Left colon (tissue), 2 donors: ENCODE data around the gene TRAPPC4. TPM values are rescaled to one million over a fixed set of nuclear protein-coding genes. Genes with fewer than 3 reads are reported as not detected.
"Not testable (repeated sequence)": the region's sequence is repeated elsewhere in the genome, so short reads cannot be mapped to it uniquely, and the experiment has no call there.

ENCODE experiments used
- ATAC-seq: fragments of 200-7000 bp; cut with Tn5 transposase; one replicate; pipeline ENCODE4 v1.9.1; 2020; ENCODE audit warnings: mild to moderate bottlenecking, moderate library complexity
- DNase-seq, 2 donors: peaks; one replicate each; pipeline ENCODE4 v3.0.0-alpha.2; 2020
- intact Hi-C, 2 donors: fragments of 100-400 bp; cut with DNase I in 1 of 2; cut with micrococcal nuclease in 1 of 2; formaldehyde crosslinking; loops; one replicate each; pipeline versions ENCODE4 v1.11.2 to v1.14.0; 2022; cut with DNase I, micrococcal nuclease
- total RNA-seq, 2 donors: library from RNA; stranded (reverse); fragmentation: NEBNext Ultra II Directional; extraction: Animal tissue kit (Norgen Biotek cat#: 25700); gene quantifications; one replicate each; pipeline ENCODE4 v1.2.1, GENCODE V29; 2021
- donor health status: DM: no; HTN: no; CAD: no.
- donor health status: DM: yes; HTN: yes; CAD: no.

Gene TRAPPC4
- total RNA-seq, 2 donors from 2014 or later: 65.1 to 72.8 TPM

DNA sequence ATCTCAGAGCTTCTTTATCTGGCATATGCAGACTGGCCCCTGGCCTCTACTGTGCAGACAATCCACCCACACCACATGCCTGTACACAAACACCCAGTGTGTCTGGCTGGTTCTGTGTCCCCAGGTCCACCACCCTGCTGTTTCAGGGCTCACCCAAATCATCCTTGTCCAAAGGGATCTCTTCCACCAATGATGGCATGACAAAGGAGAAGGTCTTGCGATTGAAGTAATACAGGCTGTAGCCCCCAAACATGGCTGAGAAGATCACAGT is 10.4 kb downstream of the TRAPPC4 start:
- no peak for DNase-seq
- intact Hi-C loops: no loop called here
- ATAC-seq: no peak

GRCh38 chr11:119029340-119030028 is 10.9 kb downstream of the TRAPPC4 start:
- peak; percentile 75 to 84 for DNase-seq
- peak; percentile 67 for ATAC-seq
- intact Hi-C loops: no loop called here

- intact Hi-C loops: no loop called here
- DNase-seq: no peak
- ATAC-seq: no peak
Observed at GRCh38 chr11:119030029-119030328, 11.4 kb downstream of the TRAPPC4 start.

- intact Hi-C loops: no loop called here
- DNase-seq: peak; percentile 98 to 99
- peak; percentile 81 for ATAC-seq
Observed at GRCh38 chr11:119030329-119031047, 11.9 kb downstream of the TRAPPC4 start, which contains the start of gene SLC37A4. TSS of gene SLC37A4 (minus strand) at chr11:119030877.

- intact Hi-C loops: no loop called here
Observed at GRCh38 chr11:119031912-119032280, 13.3 kb downstream of the TRAPPC4 start.

GRCh38 chr11:119033421-119033820 is 14.9 kb downstream of the TRAPPC4 start:
- DNase-seq, ATAC-seq, intact Hi-C loops: not testable (repeated sequence)

More at GRCh38 chr11:119031912-119032280, 13.3 kb downstream of the TRAPPC4 start:
- no peak for DNase-seq
- ATAC-seq: no peak

- ATAC-seq (no peak), DNase-seq (no peak)
- intact Hi-C loops: no loop called here
Observed at GRCh38 chr11:119034813-119035212, 16.2 kb downstream of the TRAPPC4 start.

DNA sequence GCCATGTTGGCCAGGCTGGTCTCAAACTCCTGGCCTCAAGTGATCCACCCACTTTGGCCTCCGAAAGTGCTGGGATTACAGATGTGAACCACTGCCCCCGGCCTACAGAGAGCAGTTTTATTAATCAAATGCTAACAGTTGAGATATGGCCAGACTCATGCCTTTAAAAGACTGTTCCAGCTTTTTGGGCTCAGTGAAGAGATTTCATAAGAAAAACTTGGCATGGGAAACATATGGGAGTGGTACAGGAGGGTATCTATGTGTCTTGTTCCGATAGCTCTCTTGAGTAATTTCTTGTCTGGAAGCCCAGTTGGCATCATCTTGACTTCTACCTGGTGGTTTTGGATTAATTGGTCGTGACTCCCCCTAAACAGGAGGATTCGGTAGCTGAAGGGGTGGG is 20.3 kb downstream of the TRAPPC4 start:
- intact Hi-C loops: no loop called here
- DNase-seq (no peak), ATAC-seq (no peak)

DNA sequence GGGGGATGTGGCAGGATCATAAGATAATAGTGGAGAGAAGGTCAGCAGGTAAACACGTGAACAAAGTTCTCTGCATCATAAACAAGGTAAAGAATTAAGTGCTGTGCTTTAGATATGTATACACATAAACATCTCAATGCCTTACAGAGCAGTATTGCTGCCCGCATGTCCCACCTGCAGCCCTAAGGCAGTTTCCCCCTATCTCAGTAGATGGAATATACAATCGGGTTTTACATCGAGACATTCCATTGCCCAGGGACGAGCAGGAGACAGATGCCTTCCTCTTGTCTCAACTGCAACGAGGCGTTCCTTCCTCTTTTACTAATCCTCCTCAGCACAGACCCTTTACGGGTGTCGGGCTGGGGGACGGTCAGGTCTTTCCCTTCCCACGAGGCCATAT is 20.9 kb downstream of the TRAPPC4 start:
- ATAC-seq, intact Hi-C loops: not testable (repeated sequence)

DNA sequence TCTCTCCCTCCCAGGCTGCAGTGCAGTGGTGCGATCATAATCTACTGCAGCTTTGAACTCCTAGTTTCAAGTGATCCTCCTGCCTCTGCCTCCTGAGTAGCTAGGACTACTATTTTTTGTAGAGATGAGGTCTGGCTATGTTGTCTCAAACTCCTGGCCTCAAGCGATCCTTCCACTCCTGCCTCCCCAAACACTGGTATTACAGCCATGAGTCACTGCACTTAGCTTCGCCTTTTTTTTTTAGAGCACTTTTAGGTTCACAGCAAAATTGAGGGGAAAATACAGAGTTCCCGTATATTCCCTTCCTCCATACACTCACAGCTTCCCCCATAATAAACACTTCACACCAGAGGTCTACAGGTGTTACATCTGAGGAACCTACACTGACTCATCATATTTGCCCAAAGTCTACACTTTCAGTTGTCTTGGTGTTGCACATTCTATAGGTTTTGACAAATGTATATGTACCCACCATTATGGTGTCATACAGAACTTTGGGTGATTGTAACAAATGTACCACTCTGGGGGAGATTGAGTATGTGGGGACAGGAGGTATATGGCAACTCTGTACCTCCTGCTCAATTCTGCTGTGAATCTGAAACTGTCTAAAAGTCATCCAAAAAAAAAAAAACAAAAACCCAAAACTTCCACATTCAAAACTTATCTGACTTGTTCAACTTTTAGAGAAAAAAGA is 23.4 kb downstream of the TRAPPC4 start:
- DNase-seq (no peak), ATAC-seq (no peak)
- intact Hi-C loops: no loop called here

More for the DNA sequence above, 20.9 kb downstream of the TRAPPC4 start:
- not testable (repeated sequence) for DNase-seq

DNA sequence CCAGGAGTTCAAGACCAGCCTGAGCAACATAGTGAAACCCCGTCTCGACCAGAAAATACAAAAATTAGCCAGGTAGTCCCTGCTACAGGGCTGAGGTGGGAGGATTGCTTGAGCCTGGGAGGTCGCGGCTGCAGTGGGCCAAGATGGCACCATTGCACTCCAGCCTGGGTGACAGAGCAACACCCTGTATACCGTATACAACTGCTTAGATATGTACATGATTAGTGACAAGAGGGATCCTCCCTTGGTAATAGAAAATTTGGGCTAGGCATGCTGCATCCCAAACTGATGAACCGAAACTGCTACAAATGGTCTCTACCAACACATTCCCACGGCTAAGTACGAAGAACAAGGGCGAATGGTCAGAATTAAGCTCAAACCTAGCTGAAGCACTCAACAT is 24.4 kb downstream of the TRAPPC4 start:
- ATAC-seq (no peak), DNase-seq (no peak)
- intact Hi-C loops: no loop called here

DNA sequence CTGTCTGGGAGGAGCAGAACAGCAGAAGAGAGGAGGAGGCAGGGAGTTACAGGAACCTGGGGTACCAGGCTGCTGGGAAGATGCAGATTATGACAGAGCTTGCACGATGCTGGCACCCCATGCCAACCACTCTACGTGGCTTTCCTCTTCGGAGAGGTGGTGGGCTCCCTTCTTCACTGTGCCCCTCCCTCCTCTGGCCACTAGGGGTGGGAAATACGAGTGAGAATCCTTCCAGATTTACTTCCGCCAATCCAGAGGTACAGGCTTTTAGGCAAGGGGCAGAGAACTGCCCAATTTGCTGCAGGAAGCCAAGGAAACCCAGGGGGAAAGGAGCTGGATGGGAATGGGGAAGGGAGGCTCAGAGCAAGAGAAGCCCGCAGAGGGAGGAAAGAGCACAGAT is 26.1 kb downstream of the TRAPPC4 start:
- ATAC-seq: no peak
- intact Hi-C loops: no loop called here
- DNase-seq: no peak

GRCh38 chr11:119046489-119046888 is 27.9 kb downstream of the TRAPPC4 start:
- no peak for DNase-seq
- no peak for ATAC-seq
- intact Hi-C loops: no loop called here

GRCh38 chr11:119047205-119047604 is 28.6 kb downstream of the TRAPPC4 start:
- DNase-seq (no peak), ATAC-seq (no peak)
- intact Hi-C loops: no loop called here

GRCh38 chr11:119048644-119049043 is 30.1 kb downstream of the TRAPPC4 start:
- DNase-seq (no peak), ATAC-seq (no peak)
- intact Hi-C loops: no loop called here

GRCh38 chr11:119049081-119049480 is 30.5 kb downstream of the TRAPPC4 start:
- DNase-seq (no peak), ATAC-seq (no peak)
- intact Hi-C loops: no loop called here

GRCh38 chr11:119051440-119052162 is 33.0 kb downstream of the TRAPPC4 start:
- ATAC-seq: no peak
- DNase-seq: no peak
- intact Hi-C loops: no loop called here

- ATAC-seq (no peak), DNase-seq (no peak)
- intact Hi-C loops: no loop called here
Observed at GRCh38 chr11:119052163-119052814, 33.7 kb downstream of the TRAPPC4 start.

DNA sequence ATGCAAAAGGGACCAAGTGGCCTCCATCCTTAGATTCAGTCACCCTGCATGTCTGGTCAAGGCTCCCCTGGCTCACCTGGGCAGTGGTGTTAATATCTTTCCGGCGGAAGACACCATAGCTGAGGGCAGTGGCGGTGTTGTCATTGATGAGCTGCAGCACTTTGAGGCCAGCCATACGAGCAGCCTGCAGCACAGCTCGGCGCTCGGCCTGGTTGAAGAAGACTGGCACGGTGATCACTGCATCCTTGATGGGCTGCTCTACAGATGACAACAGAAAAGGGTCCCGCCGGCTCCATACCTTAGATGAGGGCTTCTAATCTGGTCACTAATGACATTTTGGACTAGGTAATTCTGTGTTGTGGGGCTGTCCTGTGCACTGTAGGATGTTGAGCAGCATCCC is 35.9 kb downstream of the TRAPPC4 start:
- ATAC-seq: no peak
- intact Hi-C loops: no loop called here
- DNase-seq: no peak
